Lung (tissue), 12 donors: ENCODE results near the gene IGSF9. TPM values are rescaled to one million over a fixed set of nuclear protein-coding genes. Genes with fewer than 3 reads are reported as not detected.
"Not testable (repeated sequence)": the region's sequence is repeated elsewhere in the genome, so short reads cannot be mapped to it uniquely, and the experiment has no call there.

ENCODE experiments used
- ATAC-seq: fragments of 200-7000 bp; cut with Tn5 transposase; one replicate; pipeline ENCODE4 v1.9.1; 2020; ENCODE audit warnings: moderate number of reproducible peaks; ENCODE audit not compliant: insufficient read depth, low FRiP score
- DNase-seq, 3 donors: peaks; one replicate each; pipeline ENCODE4 v3.0.0-alpha.2; 2013 to 2017
- H3K27ac ChIP-seq, 2 donors: one replicate each; pipeline ENCODE4 v1.5.1; 2013; ENCODE audit warnings: mild to moderate bottlenecking in 2 of 2, moderate library complexity in 2 of 2, control low read depth in 1 of 2, inconsistent platforms in 1 of 2, low read depth in 1 of 2, low read length in 1 of 2
- H3K27me3 ChIP-seq, 3 donors: one replicate each; pipeline ENCODE4 v1.5.1; 2013; ENCODE audit warnings: low read length in 2 of 3; ENCODE audit not compliant: control insufficient read depth in 3 of 3, insufficient read depth in 3 of 3
- H3K36me3 ChIP-seq, 4 donors: one replicate each; pipeline ENCODE4 v1.5.1; 2013; ENCODE audit warnings: low read length in 4 of 4, mild to moderate bottlenecking in 1 of 4, moderate library complexity in 1 of 4; ENCODE audit not compliant: control insufficient read depth in 4 of 4, insufficient read depth in 4 of 4
- H3K4me1 ChIP-seq, 5 donors: one replicate each; pipeline ENCODE4 v1.5.1; 2013; ENCODE audit warnings: low read length in 5 of 5, mild to moderate bottlenecking in 2 of 5, moderate library complexity in 1 of 5; ENCODE audit not compliant: control insufficient read depth in 5 of 5, insufficient read depth in 5 of 5
- H3K4me3 ChIP-seq: one replicate; pipeline ENCODE4 v1.5.1; 2013; ENCODE audit warnings: mild to moderate bottlenecking, control low read depth, moderate library complexity
- H3K9ac ChIP-seq, 2 donors: one replicate each; pipeline ENCODE4 v1.5.1; 2013; ENCODE audit warnings: low read length in 2 of 2, control low read depth in 1 of 2; ENCODE audit not compliant: insufficient read depth in 1 of 2
- H3K9me3 ChIP-seq, 4 donors: one replicate each; pipeline ENCODE4 v1.5.1; 2013; ENCODE audit warnings: low read length in 3 of 4, mild to moderate bottlenecking in 1 of 4, moderate library complexity in 1 of 4; ENCODE audit not compliant: control insufficient read depth in 4 of 4, insufficient read depth in 3 of 4
- CTCF ChIP-seq: IDR thresholded peaks from 2 replicates; pipeline ENCODE4 v1.5.1; 2012; ENCODE audit warnings: mild to moderate bottlenecking; ENCODE audit errors: control extremely low read depth, extremely low read depth
- WGBS, 2 donors: extraction: QIAGEN DNeasy Blood & Tissue Kit; methylation state at CpG; one replicate each; pipeline ENCODE4 v1.1.7; 2013; 5-methylcytosine and 5-hydroxymethylcytosine counted together
- polyA plus RNA-seq, 2 donors: library from polyadenylated mRNA; stranded (reverse); fragments of 200-250 nt; gene quantifications; one replicate each; pipeline ENCODE4 v1.2.1, GENCODE V29; 2013
- total RNA-seq, 2 donors: library from RNA; depleted of rRNA in 1 of 2; stranded (reverse); fragments of >200 nt in 1 of 2; gene quantifications; one replicate each; pipeline ENCODE4 v1.2.1, GENCODE V29; 2014 to 2021
- donor health status: control.
- donor health status: control.
- donor health status: Bipolar disorder and iron deficiency.
- donor health status: healthy.
- donor health status: DM: yes; HTN: yes; CAD: no.

IGSF9 gene
- total and polyA plus RNA-seq, 4 donors = 1.4 to 4.9 (median 2.0) TPM

GRCh38 chr1:159902541-159902940 is 42.9 kb downstream of the IGSF9 start:
- Histone ChIP-seq H3K36me3 (no peaks in the 10 kb centered on the region), H3K4me1 (peaks cover 0 to 12% (median 4%) of the 10 kb centered on the region in 5 donors), H3K27me3 (no peaks in the 10 kb centered on the region), H3K27ac (no peak overlapping the region), H3K4me3 (no peak overlapping the region), H3K9me3 (no peaks in the 10 kb centered on the region), H3K9ac (no peak overlapping the region)
- WGBS, 2 donors = 39 to 84% methylated on average over 3 of the region's 3 CpGs
- no peak for ATAC-seq
- no peak for DNase-seq
- TF ChIP-seq CTCF = no peak

GRCh38 chr1:159900755-159901360 is 44.6 kb downstream of the IGSF9 start:
- ATAC-seq = no peak
- Histone ChIP-seq H3K36me3 (no peaks in the 10 kb centered on the region), H3K4me1 (peaks cover 0 to 23% (median 14%) of the 10 kb centered on the region in 5 donors), H3K27me3 (no peaks in the 10 kb centered on the region), H3K9me3 (no peaks in the 10 kb centered on the region), H3K4me3 (no peak overlapping the region), H3K27ac (peak overlapping the region in 1 of 2 donors; percentile 81), H3K9ac (no peak overlapping the region)
- 72 to 92% methylated on average over 2 of the region's 2 CpGs for WGBS, 2 donors
- DNase-seq = peak in 1 of 3 donors; percentile 30
- no peak for TF ChIP-seq CTCF

- Histone ChIP-seq H3K9ac (no peak within 1 kb of the TSS), H3K36me3 (no peaks in the 10 kb centered on the region), H3K4me1 (peaks cover 4 to 24% (median 15%) of the 10 kb centered on the region in 5 donors), H3K4me3 (no peak within 1 kb of the TSS), H3K27me3 (no peaks in the 10 kb centered on the region), H3K27ac (peak within 1 kb of the TSS in 1 of 2 donors; percentile 85), H3K9me3 (no peaks in the 10 kb centered on the region)
- no peak for TF ChIP-seq CTCF
- peak; percentile 92 to 94 (median 93) for DNase-seq
- 24 to 30% methylated on average over 30 of the region's 30 CpGs for WGBS, 2 donors
- peak; percentile 70 for ATAC-seq
Measured at GRCh38 chr1:159900086-159900680, 45.2 kb downstream of the IGSF9 start, which contains the start of gene CFAP45. CFAP45 (minus strand) TSS chr1:159900165; CDS start chr1:159900098, 67 bp downstream.

- H3K36me3 ChIP-seq, H3K4me3 ChIP-seq, DNase-seq, H3K27me3 ChIP-seq, H3K9ac ChIP-seq, ATAC-seq, H3K9me3 ChIP-seq: not testable (repeated sequence)
- H3K4me1 ChIP-seq = peaks cover 4 to 24% (median 15%) of the 10 kb centered on the region in 5 donors
- H3K27ac ChIP-seq = peak overlapping the region in 1 of 2 donors; percentile 85
- 92 to 93% methylated on average over 13 of the region's 15 CpGs for WGBS, 2 donors
Measured at GRCh38 chr1:159899634-159900033, 45.8 kb downstream of the IGSF9 start.
